ENCODE results near the gene ADAMTSL4.
"Not testable (repeated sequence)": the region's sequence is repeated elsewhere in the genome, so short reads cannot be mapped to it uniquely, and the experiment has no call there.

ADAMTSL4 gene

DNA sequence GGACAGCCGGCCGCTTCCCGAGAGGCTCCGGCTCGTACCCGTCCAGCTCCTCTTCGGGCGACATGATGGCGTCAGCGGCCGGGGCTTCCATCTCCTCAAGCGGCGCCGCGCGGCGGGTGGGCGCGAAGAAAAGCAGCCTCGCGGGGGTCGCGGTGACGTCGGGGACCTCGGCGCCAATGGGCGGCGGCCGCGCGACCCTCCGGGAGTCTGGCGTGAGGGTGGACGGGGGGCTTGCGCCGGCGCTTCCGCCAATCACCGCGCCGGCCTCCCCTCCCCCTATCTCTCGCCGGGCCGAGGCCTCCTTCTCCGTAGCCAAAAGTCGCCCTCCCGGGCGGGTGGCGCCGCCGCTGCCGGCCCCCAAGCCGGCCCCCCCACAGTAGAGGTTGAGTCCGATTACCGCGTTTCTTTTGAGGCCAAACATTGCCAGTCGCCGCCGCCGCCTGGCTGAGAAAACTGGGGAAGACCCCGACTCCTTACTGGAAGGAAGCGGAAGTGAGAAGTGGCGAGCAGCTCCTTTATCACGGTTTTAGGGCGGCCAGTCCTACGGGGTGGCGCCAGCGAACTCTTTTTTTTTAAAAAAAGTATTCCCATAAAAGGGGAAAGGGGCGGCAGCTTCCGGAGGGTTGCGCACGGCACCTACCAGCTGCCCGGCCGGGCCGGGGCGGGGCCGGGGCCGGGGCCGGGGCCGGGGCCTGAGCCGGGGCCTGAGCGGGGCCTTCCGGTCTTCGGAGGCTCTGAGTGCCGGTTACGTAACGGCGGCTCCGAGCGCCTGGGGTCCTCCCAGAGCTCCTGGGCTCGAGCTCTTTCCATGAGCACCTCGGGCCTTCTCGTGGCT lies 30.1 kb downstream of the ADAMTSL4 start, which contains the start of gene MCL1:
Gene MCL1 (minus strand): TSS at position 501 of the 835 bp plus-strand sequence. CDS start 80 bp downstream, at position 421.
- peak; percentile 79 for DNase-seq (ENCODE audit: low read depth, low spot score)
- peak within 1 kb of the TSS; percentile 100 for H3K27ac ChIP-seq

DNA sequence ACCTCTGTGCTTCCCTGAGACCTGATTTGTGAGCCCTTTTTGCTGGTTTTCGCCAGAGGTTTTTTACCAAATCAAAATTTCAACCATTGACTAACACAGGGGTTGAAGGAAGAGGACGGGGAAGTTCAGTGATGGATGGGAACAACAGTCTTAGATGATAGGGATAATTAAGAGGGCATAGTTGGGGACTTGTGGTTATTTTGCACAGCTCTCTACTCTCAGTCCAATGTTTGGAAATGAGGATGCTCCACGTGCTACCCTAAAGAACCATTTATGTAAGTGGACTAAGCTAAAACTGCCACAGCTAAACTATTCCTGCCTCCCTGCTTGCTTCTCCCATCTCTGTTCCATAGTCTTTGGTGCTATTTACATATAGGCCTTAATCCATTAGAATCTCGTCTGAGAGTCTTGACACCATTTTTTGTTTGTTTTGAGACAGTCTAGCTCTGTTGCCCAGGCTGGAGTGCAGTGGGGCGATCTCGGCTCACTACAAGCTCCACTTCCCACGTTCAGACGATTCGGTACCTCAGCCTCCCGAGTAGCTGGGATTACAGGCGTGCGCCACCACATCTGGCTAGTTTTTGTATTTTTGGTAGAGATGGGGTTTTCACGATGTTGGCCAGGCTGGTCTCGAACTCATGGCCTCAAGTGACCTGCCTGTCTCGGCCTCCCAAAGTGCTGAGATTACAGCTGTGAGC lies 30.9 kb downstream of the ADAMTSL4 start:
- peak overlapping the region; percentile 100 for H3K27ac ChIP-seq
- DNase-seq (ENCODE audit: low read depth, low spot score), result no peak

DNA sequence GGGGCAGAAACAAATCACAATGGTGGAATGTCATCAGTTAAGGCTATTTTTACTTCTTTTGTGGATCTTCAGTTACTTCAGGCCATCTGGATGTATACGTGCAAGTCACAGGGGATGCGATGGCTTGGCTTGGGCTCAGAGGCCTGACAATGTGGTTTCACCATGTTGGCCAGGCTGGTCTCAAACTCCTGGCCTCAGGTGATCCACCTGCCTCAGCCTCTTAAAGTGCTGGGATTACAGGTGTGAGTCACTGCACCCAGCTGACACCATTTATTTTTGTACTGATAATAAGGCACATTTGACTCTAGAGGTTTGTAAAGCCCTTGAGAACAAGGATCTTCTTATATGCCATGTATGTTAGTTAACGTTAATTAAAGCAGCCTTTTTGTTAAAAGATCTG lies 31.8 kb downstream of the ADAMTSL4 start:
- peak overlapping the region; percentile 100 for H3K27ac ChIP-seq

DNA sequence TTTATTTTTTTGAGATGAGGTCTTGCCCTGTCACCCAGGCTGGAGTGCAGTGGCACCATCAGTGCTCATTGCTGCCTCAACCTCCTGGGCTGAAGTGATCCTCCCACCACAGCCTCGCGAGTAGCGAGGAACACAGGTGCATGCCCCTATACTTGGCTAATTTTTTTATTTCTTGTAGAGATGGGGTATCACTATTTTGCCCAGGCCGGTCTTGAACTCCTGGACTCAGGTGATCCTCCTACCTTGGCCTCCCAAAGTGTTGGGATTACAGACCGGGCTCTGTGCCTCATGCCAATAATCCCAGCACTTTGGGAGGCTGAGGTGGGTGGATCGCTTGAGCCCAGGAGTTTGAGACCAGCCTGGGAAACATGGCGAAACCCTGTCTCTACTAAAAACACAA lies 32.2 kb downstream of the ADAMTSL4 start:
- peak overlapping the region; percentile 100 for H3K27ac ChIP-seq
- DNase-seq (ENCODE audit: low read depth, low spot score), result not testable (repeated sequence)

More for the DNA sequence above, 31.8 kb downstream of the ADAMTSL4 start:
- DNase-seq (ENCODE audit: low read depth, low spot score), result not testable (repeated sequence)

DNA sequence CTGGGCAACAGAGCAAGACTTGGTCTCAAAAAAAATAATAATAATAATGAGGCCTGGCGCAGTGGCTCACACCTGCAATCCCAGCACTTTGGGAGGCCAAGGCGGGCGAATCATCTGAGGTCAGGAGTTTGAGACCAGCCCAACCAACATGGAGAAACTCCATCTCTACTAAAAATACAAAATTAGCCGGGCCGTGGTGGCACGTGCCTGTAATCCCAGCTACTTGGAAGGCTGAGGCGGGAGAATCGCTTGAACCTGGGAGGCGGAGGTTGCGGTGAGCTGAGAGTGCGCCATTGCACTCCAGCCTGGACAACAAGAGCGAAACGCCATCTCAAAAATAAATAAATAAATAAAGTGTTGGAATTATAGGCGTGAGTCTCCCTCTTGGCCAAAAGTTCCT lies 32.8 kb downstream of the ADAMTSL4 start:
- DNase-seq (ENCODE audit: low read depth, low spot score); H3K27ac ChIP-seq: not testable (repeated sequence)

DNA sequence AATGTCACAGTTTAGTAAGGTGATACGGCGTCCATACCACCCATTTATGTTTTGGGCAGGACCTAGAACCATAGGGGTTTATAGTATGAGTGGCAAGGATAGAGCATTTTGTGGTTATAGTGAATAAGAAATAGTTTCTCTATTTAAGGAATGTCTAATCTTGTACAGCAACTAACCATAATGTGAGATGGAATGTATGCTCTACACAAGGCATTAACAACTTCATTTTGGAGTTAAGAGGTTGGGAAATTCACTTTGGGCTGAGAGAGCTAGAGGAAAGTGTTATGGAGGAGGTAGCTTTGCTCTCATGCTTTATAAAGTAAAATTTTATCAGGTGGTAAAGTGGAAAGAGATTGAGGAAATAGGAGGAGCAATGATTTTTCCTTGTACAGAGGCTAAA lies 33.2 kb downstream of the ADAMTSL4 start:
- DNase-seq (ENCODE audit: low read depth, low spot score), result no peak
- H3K27ac ChIP-seq, result no peak overlapping the region

DNA sequence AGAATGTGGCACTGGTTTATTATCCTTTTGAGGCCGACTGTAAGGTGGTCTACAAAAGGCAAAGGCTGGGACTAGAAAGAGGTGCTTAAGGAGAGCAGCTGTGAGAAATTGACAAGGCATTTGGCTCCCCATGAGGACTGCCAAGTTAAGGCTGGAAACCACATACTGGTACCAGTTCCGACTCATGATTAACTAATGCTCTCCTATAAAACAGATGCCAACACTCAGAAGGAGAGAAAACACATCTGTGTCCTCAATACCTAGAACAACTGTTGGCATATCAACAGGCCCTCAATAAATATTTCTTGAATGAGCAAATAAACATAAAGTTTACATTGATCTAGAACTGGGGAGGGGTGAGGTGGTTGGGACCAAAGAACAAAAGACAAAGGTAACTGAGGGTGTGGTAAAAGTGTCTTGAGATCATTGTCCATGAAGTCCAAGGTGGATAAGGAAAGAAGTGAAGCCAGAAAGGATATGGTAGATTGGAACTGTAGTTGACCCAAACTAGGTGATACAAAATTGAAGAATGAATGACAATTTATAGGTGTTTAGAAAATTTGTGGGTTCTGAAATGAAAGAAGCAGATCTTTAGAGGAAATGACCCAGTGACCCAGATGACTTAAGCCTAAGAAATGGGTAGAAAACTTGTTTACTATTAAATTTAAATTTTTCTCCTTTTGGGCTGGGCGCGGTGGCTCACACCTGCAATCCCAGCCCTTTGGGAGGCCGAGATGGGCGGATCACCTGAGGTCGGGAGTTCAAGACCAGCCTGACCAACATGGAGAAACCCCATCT lies 47.1 kb downstream of the ADAMTSL4 start:
- peak overlapping the region; percentile 58 for H3K27ac ChIP-seq
- DNase-seq (ENCODE audit: low read depth, low spot score), result no peak

DNA sequence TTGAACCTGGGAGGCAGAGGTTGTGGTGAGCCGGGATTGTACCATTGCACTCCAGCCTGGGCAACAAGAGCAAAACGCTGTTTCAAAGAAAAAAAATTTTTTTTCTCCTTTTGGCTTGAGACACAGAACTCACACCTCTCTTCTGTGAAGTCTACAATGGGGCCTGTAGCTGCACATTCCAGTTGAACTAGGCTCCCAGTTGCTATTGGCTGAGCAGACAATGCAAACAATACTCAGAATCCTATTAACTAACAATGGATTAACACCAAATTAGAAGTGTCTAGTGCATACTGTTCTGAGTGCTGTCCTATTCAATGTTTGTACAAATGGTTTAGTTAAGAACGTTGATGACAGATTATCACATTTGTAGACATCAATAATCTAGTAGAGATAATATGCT lies 47.8 kb downstream of the ADAMTSL4 start:
- H3K27ac ChIP-seq, result peak overlapping the region; percentile 58

DNA sequence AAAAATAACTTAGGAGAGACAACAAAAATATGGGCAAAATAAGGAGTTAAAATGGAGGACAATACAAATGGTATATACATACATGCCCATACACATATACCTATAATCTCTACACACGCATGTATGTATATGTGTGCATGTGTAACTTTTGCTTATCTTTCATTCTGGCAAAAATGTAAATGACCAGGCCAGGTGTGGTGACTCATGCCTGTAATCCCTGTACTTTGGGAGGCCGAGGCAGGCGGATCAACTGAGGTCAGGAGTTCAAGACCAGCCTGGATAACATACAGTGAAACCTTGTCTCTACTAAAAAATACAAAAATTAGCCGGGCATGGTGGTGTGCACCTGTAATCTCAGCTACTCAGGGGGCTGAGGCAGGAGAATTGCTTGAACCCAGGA lies 49.1 kb downstream of the ADAMTSL4 start:
- DNase-seq (ENCODE audit: low read depth, low spot score), result not testable (repeated sequence)

More for the DNA sequence above, 47.8 kb downstream of the ADAMTSL4 start:
- no peak for DNase-seq (ENCODE audit: low read depth, low spot score)

DNA sequence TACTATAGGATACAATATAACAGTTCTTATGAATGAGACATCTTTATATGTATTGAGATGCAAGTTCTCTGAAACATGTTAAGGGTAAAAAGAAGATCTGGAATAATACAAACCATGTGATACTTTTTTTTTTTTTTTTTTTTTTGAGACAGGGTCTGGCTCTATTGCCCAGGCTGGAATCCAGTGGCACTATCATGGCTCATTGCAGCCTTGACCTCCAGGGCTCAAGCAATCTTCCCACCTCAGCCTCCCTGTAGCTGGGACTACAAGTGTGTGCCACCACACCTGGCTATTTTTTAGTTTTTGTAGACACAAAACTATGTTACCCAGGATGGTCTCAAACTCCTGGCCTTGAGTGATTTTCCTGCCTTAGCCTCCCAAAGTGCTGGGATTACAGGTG lies 52.3 kb downstream of the ADAMTSL4 start:
- H3K27ac ChIP-seq, result no peak overlapping the region
- DNase-seq (ENCODE audit: low read depth, low spot score), result no peak

More for the DNA sequence above, 49.1 kb downstream of the ADAMTSL4 start:
- H3K27ac ChIP-seq, result not testable (repeated sequence)

DNA sequence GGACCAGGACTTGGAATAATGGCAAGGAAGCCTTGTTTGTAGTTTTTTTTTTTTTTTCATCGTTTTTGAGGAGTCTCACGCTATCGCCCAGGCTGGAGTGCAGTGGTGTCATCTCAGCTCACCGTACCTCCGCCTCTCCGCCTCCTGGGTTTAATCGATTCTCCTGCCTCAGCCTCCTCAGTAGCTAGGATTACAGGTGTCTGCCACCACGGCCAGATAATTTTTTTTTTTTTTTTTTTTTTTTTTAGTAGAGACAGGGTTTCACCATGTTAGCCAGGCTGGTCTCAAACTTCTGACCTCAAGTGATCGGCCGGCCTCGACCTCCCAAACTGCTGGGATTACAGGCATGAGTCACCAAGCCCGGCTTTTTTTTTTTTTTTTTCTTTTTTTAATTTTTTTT lies 53.2 kb downstream of the ADAMTSL4 start:
- DNase-seq (ENCODE audit: low read depth, low spot score); H3K27ac ChIP-seq: not testable (repeated sequence)

DNA sequence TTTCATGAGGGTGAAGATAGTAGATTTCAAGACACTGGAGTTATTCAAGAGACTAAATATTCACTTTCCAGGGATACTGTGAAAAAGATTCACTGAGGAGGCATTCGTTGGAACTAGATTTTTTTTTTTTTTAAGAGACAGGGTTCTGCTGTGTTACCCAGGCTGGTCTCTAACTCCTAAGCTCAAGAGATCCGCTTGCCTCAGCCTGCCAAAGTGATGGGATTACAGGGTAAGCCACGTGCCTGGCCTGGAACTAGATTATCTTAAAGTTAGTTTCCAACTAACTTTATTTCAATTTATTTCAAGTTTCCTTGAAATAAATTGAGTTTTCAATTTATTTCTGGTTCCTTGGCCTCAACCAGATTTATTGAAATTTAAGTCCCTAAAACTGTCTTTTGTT lies 54.5 kb downstream of the ADAMTSL4 start:
- peak overlapping the region; percentile 96 for H3K27ac ChIP-seq
- no peak for DNase-seq (ENCODE audit: low read depth, low spot score)

DNA sequence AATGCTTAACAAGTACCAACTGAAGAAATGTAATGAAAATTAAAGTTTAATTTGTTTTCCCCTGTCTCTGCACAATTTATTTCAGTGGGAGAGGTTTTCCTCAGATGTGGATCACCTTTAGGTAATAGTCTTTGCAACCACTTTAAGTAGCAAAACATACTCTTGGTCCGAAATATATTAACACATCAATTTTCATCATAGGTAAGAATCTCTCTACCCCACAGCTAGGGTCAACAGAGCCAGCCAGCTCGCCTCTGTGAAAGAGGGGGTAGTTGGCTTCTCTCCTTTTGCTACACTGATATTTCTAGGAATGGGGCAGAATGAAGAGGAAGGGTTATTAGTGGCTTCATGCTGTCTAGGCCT lies 55.0 kb downstream of the ADAMTSL4 start:
- DNase-seq (ENCODE audit: low read depth, low spot score), result no peak
- H3K27ac ChIP-seq, result peak overlapping the region; percentile 96

DNA sequence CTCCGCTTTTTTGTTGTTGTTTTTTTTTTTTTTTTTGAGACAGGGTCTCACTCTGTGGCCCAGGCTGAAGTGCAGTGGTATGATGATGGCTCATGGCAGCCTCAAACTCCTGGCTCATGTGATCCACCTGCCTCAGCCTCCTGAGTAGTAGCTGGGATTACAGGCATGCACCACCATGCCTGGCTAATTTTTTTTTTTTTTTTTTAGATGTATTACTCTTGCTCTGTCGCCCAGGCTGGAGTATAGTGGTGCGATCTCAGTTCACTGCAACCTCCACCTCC lies 56.2 kb downstream of the ADAMTSL4 start:
- H3K27ac ChIP-seq, result peak overlapping the region; percentile 96
- not testable (repeated sequence) for DNase-seq (ENCODE audit: low read depth, low spot score)

DNA sequence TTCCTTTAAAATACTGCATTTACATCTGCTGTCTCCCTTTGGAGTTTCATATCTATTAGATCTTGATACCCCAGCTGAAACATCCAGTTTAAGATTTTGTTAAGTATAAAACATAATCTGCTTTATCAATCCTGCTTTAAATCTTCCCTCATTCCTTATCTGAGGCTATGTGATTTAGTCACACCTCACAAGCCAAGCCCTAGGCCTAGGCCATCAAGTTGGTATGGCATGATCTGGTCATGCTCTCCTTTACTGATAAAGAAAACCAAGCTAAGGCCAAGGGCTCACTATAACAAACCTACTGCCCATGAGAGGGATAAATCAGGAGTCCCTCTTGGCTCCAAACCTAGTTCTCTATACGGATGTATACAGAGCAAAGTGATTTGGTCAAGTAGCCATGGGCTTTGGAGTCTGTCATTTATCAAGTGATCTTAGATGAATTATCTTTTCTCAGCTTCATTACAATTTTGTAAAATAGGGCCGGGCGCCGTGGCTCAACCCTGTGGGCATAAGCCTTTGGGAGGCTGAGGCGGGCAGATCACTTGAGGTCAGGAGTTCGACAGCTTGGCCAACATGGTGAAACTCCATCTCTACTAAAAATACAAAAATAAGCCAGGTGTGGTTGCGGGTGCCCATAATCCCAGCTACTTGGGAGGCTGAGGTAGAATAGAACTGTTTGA lies 57.4 kb downstream of the ADAMTSL4 start:
- H3K27ac ChIP-seq, result peak overlapping the region; percentile 96
- DNase-seq (ENCODE audit: low read depth, low spot score), result no peak

DNA sequence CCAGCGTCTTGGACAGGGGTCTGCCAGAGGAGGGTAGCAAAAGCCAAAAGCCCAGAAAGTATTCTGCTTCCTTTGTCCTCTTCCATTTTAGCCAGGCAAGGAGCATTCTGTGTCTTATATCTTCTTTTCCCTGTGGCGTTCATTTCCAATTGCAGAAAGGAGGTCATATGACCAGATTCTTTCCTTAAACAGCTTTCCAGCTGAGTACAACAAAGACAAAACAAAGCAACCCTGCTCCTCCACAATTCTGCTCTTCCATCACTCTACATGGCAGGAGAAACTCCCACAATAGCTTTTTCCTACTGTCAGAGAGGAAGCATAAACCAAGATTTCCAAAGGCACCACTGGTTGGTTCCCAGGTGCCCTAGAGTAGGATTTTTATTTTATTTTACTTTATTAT lies 60.5 kb downstream of the ADAMTSL4 start:
- no peak for DNase-seq (ENCODE audit: low read depth, low spot score)
- H3K27ac ChIP-seq, result peak overlapping the region; percentile 98

Data from epithelial cell of prostate (primary cell).